ENCODE data around the gene FBXO8.
"Not testable (repeated sequence)": the region's sequence is repeated elsewhere in the genome, so short reads cannot be mapped to it uniquely, and the experiment has no call there.

The FBXO8 gene, protein sequence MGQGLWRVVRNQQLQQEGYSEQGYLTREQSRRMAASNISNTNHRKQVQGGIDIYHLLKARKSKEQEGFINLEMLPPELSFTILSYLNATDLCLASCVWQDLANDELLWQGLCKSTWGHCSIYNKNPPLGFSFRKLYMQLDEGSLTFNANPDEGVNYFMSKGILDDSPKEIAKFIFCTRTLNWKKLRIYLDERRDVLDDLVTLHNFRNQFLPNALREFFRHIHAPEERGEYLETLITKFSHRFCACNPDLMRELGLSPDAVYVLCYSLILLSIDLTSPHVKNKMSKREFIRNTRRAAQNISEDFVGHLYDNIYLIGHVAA

DNA sequence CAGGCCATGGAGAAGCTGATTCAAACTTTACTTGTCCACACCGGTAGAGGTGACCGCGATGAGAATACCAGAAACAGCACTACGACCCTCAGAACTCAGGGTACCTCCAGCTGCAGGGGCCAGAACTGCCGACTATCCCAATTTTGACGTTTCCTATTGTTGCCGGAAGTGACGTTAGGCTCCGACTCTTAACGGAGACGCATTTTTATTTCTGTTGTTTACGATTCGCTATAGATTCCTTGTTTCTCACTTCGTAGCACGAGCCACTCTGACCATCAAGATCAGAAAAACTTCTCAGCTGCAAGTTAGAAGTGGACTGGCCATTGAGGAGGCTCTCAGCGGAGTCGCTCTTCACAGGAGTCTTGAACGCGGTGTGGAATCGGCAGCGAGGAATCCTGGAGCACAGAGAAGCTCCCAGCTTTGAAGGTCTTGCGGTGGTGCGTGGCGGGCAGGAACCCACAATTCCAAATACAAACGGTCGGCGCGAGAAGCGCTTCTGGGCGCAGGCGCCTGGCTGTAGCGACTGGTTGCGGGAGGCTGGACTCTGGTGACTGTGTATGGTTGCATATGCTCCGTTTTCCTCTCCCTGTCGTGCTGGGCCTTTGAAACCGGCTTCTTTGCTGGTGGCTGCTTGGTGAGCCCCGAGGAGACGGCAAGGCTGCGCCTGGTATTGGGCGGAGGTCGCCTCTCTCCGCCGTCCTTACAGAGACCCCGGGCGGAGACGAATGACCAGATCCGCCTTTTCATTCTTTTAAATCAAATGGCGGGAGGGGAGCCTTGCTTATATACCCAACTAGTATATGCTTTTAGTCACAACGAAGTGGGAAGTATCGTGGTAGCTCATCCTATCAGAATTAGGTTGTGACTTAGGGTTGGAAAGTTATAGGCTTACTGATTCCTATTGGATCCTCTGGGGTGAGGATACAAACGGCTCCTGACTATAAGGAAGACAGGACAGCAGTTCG, at the start of gene FBXO8, which contains the start of gene CEP44:
Gene FBXO8, minus strand, starts transcription at position 161 of the 965 bp plus-strand sequence. CDS start 20,575 bp downstream, outside the sequence.
Gene CEP44, plus strand, starts transcription at position 405 of the 965 bp plus-strand sequence. CDS start 15,211 bp downstream, outside the sequence.
- no peak for DNase-seq (ENCODE audit: insufficient read length, low spot score)
- FAIRE-seq, result no peak

DNA sequence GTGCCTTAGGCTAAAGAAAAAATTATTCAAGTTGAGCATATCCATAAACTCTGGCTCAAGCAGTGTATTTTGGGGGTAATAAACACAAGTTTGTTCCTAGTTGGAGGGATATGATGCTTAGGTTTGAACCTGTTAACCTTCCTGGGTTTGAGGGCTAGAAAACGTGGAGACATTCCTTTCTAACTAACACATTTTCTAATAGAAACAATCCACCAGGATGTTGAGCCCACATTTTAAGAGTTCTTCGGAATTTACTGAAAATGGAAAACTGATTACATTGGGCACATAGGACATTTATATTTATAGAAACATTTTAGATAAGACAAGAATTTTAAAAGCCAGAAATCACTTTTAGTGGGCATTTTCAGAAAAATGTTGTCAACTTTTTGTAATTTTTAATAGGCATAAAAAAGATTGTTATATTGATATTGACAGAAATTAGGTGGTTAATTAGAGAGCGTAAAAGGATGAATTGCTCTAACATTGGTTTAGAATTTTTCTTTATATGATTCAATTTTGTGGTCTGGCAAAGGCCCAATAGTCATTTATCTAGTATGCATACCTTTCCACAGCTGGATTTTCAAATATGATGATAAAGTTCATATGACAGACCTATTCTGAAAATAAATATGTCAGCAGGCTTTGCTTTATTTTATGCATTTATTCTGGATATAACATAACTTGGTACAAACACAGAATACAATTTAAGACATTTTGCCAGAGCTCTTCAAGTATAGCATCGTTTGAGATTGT, 49.5 kb upstream of the FBXO8 start:
- DNase-seq (ENCODE audit: insufficient read length, low spot score) (no peak), FAIRE-seq (no peak)

DNA sequence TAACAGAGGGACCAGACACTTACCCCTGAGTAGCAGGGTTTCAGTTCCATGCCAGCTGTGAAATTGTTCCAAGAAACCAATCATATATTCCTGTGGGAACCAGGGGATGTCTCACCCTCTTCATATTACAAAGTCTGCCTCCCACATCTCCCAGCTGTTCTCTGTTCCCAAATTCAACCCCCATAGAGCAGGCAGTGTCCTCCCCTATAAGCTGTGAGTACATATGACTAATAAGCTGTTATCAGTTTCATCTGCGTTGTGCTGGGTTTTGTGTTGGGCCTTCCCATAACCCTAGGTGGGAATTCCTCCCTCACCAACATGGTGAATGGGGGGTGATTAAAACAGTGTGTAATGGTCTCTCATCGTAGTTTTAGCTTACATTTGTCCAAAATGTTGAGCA, 41.3 kb upstream of the FBXO8 start:
- FAIRE-seq (no peak), DNase-seq (ENCODE audit: insufficient read length, low spot score) (no peak)

DNA sequence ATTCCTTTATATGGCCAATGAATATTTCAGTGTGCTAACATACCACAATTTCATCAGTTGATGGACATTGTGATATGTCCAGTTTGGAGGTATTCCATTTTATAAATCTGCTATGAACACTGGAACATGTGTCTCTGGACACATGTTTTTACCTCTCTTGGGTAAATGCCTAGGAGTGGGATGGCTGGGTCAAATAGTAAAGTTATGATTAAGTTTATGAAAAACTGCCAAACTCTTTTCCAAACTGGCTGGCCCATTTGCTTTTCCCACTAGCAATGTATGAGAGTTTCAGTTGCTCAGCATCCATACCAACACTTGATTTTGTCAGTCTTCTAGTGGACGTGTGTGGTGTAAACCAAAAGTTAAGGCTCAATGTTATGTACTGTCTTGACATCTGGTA, 40.8 kb upstream of the FBXO8 start:
- DNase-seq (ENCODE audit: insufficient read length, low spot score) (no peak), FAIRE-seq (no peak)

DNA sequence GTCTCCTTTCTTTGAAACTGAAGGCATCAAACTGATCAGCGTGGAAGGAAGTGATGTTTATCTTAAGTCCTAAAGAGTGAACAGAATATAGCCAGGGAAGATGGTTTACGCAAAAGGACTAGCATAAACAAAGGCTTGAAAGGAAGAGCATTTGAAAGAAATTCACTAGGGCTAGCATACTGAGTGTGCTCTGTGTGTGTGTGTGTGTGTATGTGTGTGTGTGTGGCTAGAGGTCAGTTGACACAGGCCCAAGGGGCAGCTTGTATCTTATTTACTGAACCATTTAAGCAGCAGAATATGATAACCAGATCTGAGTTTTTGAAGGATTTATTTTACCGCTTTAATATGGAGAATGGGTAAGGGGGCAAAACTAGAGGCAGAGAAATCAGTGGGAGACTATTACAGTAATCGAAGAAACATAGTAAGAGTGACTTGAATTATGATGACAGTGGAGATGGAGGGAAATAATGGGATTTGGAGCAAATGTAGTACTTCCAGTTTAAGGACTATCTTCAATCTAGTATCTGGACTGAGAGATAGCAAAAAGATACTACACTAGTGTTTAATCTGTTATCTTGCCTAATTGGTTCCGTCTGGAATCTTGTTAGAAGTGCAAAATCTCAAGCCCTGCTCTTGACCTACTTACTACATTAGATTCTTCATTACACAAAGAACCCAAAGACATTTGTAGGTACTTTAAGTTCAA, 37.2 kb upstream of the FBXO8 start:
- no peak for DNase-seq (ENCODE audit: insufficient read length, low spot score)
- FAIRE-seq, result no peak

DNA sequence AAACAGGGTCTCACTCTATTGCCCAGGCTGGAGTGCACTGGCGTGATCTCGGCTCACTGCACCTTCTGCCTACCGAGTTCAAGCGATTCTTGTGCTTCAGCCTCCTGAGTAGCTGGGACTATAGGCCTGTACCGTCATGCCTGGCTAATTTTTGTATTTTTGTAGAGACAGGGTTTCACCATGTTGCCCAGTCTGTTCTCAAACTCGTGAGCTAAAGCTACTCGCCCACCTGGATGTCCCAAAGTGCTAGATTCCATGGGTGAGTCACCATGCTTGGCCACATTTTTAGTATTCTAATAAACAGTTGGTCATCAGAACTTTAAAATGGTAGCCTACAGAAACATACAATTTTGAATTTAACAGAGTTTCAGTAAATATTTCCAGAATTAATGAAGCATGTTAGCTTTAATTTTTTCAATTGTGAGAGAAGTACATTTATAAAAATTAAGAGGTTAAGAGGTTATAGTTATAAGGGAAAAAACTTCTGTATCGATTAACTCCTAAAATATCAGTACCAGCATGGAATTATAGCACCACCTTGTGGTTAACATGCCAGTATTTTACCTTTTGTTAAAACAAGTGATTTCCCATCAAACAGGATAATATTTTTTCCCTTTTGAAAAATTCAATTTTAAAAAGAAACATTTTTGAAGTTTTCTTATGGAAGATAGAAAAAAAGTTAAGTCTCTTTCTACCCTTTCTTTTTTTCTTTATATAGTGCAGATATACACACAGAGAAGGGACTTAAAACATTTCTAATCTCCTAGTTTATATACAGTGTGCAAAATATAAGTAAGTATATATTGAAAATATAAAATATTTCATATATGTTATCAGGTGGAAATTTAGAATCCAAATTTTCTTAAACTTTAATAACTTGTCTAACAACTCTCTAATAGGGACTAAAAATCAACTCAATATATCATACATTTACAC, 35.6 kb upstream of the FBXO8 start:
- no peak for DNase-seq (ENCODE audit: insufficient read length, low spot score)

DNA sequence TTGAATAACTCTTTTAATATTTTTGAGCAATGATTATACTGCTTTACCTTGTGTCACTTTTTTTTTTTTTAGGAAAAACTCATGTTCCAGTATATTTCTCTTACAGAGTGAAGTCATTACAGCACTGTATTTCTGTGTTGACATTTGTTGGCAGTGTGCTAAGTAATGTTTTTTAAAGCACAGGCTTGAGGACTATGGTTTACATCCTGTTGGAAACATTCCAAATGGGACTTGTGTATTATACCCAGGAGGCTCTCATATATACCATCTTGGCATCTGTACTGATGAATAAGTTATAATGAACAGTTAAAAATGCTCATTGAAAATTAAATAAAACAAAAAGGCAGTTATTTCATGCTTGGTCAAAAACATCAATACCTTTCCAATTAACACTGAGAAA, 34.1 kb upstream of the FBXO8 start:
- DNase-seq (ENCODE audit: insufficient read length, low spot score) (no peak), FAIRE-seq (no peak)

More for the DNA sequence above, 35.6 kb upstream of the FBXO8 start:
- FAIRE-seq, result peak; percentile 89

DNA sequence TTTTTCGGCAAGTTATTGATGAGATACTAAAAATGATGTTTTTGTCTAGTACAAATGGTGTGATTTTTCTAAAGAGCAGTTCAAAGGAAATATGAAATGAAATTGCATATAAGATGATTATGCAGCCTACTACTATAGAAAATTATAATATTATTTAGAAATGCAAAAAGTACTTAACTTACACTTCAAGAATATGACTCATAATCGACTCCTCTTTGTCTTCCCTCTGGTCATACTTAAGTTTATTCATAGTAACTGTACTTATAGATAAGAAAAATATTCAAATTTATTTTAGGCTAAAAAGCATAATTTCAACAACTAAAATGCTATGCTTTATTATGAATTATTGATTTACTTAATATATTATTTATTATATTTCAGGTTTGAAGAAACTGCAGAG, 33.5 kb upstream of the FBXO8 start:
- no peak for DNase-seq (ENCODE audit: insufficient read length, low spot score)
- no peak for FAIRE-seq

DNA sequence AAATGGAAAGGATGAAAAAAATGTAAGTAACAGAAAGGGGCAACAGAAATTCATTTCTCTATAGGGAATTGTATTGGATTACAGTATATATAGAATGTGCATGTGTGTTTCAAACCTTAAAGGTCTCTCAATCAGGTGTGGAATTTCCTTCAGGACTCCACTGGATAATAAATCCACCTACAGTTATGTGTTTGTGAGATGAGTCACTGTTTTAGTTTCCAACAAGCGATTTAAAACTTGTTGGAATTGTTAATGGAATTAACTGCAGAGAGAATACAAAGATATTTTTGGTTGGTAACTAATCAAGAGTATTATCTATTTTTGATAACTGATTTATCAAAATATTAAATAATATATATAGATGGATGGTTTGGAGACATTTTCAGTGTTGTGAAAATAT, 33.1 kb upstream of the FBXO8 start:
- FAIRE-seq (no peak), DNase-seq (ENCODE audit: insufficient read length, low spot score) (no peak)

DNA sequence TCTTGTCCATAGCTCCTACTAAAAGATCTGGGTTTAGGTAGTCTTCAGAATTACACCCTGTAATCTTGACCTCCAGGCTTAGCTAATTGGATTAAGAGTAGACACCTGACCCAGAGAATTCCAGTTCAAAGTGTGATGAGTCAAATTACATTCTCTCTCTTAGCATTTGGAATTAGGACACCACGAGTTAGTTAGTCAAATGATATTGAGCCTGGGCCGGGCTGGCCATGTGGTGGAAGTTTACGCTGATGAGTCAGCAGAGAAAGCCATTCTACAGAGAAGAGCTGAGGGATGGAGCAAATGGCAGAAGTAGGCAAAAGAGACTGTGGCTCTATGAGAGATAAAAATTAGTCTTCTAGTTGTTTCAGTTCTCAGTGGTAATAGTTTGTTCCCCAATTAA, 31.3 kb upstream of the FBXO8 start:
- DNase-seq (ENCODE audit: insufficient read length, low spot score) (no peak), FAIRE-seq (no peak)

DNA sequence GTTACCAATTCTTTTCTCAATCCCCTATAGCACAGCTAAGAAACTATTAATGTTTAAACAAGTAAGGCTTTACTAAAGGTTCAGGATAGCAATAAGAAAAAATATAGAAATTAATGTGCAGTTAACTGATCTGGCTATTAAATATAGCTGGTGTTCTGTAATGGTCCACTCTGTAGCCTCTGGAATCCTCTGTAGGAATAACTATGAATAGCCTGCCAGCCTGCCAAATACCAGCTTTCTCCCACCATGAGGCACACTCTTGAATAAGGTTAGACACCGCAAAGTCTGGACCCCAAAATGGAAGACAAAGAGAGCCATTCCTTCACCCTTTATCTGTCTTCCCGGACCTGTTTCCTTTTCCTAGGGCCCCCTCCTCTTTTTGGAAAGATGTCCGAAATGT, 30.8 kb upstream of the FBXO8 start:
- FAIRE-seq (no peak), DNase-seq (ENCODE audit: insufficient read length, low spot score) (no peak)

DNA sequence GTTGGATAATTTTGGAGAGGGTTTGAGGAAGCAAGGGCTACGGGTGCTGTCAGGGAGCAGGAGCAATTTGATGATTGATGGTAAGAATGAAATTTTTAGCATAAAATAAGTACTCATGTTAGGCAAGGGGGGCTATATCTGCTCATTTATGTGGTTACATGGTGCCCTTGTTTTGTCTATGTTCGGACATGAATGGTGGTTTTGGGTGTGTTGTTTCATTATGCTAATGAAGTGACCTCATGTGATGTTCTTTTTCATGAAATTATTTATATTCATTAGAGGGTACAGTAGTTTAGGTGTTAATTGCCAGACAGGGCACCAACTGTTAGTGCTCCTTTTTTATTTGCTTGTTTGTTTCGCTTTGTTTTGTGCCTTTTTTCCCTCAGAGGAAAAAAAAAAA, 29.5 kb upstream of the FBXO8 start:
- no peak for FAIRE-seq
- no peak for DNase-seq (ENCODE audit: insufficient read length, low spot score)

DNA sequence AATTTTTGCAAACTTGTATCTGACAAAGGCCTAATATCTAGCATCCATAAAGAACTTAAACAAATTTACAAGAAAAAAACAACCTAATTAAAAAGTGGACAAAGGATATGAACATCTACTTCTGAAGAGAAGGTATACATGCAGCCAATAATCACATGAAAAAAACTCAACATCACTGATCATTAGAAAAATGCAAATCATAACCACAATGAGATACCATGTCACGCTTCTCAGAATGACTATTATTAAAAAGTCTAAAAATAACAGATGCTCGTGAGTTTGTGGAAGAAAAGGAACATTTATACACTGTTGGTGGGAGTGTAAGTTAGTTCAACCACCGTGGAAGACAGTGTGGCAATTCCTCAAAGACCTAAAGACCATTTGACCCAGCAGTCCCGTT, 24.2 kb upstream of the FBXO8 start:
- FAIRE-seq (no peak), DNase-seq (ENCODE audit: insufficient read length, low spot score) (no peak)

DNA sequence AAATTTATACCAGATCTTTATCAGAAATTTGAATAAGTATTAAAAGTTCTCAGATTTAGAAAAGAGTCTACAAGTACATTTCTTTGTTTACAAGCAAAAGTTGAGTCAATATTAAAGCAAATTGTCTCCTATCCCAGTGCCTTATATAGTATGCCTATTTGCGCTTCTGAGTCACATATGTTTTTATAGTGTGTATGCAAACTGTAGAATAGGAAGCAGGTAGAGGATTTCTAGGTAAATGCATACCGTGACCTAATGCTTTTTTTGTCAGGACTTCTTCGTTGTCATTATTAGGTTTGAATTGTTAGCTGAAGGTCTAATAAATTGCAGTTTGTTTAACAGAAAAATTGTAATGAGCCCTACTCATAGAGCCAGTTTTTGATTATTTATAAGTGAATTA, 22.5 kb upstream of the FBXO8 start:
- DNase-seq (ENCODE audit: insufficient read length, low spot score), result no peak

DNA sequence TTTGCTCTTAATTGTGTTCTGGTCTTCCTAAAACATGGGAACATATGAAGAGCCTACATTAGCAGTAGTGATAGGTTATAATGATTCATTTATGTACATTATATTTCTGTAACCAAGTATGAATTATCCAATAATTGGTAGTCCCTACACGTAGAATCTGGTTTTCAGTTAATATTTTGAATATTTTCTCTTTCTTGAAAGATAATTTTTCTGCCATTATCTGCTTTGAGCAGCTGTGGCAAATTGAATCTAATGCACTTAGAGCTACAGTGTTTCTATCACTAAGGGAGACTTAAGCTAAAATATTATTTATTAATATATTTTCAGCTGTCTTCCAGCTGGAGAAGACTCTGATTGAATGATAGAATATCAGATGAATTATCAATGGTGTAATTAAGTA, 21.2 kb upstream of the FBXO8 start:
- no peak for DNase-seq (ENCODE audit: insufficient read length, low spot score)
- no peak for FAIRE-seq

More for the DNA sequence above, 22.5 kb upstream of the FBXO8 start:
- no peak for FAIRE-seq

DNA sequence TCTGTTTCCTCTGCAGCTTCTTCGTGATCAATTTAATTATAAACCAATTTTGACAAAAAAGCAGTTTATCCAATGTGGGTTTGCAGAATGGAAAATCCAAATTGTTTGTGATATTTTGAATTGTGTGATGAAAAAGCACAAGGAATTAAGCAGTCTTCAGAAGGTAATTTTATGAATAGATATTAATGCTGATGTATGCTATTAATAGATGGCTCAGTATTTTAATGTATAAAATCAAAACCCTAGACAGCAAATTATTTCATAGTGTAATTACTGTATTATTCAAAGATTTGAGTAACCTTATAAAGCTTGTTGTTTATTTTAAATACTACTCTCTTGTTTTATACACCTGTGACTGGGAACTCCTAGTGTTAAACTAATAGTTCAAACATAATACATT, 20.2 kb upstream of the FBXO8 start:
- DNase-seq (ENCODE audit: insufficient read length, low spot score) (no peak), FAIRE-seq (no peak)

DNA sequence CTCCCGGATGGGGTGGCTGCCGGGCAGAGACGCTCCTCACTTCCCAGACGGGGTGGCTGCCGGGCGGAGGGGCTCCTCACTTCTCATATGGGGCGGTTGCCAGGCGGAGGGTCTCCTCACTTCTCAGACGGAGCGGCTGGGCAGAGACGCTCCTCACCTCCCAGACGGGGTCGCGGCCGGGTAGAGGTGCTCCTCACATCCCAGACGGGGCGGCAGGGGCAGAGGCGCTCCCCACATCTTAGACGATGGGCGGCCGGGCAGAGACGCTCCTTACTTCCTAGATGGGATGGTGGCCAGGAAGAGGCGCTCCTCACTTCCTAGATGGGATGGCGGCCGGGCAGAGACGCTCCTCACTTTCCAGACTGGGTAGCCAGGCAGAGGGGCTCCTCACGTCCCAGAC, 11.7 kb upstream of the FBXO8 start:
- FAIRE-seq; DNase-seq (ENCODE audit: insufficient read length, low spot score): not testable (repeated sequence)

DNA sequence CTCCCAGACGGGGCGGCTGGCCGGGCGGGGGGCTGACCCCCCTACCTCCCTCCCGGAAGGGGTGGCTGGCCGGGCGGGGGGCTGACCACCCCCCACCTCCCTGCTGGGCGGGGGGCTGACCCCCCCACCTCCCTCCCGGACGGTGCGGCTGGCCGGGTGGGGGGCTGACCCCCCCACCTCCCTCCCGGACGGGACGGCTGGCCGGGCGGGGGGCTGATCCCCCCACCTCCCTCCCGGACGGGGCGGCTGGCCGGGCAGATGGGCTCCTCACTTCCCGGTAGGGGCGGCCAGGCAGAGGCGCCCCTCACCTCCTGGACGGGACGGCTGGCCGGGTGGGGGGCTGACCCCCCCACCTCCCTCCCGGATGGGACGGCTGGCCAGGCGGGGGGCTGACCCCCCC, 11.2 kb upstream of the FBXO8 start:
- not testable (repeated sequence) for DNase-seq (ENCODE audit: insufficient read length, low spot score); FAIRE-seq

DNA sequence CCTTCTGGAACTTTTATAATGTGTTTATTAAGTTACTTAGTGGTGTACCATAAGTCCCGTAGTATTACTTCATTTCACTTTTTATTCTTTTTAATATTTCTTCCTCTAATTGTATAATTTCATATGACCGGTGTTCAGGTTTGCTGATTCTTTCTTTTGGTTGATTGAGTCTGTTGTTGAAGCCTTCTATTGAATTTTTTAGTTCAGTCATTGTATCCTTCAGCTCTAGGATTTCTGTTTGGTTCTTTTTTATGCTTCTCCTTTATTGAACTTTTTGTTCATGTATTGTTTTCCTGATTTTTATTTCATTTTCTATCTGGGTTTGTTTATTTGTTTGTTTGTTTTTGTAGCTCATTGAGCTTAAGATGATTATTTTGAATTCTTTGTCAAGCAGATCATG, 9.0 kb upstream of the FBXO8 start:
- FAIRE-seq (peak; percentile 78), DNase-seq (ENCODE audit: insufficient read length, low spot score) (no peak)
